Left ventricle myocardium inferior (tissue), 1 donor: Measurements from ENCODE around the gene TRAM2. TPM values are rescaled to one million over a fixed set of nuclear protein-coding genes. Genes with fewer than 3 reads are reported as not detected.
A peak's percentile ranks its signal among the peaks of the same experiment; 100 is the strongest.

ENCODE experiments used
- DNase-seq: peaks from one replicate; pipeline ENCODE4 v3.0.0-alpha.2; 2020
- H3K27ac ChIP-seq: fragments of 200-600 bp; replicated peaks from 2 replicates; pipeline ENCODE4 v1.8.0; 2021
- H3K27me3 ChIP-seq: fragments of 200-600 bp; 2 replicates; pipeline ENCODE4 v1.8.0; 2021; ENCODE audit warnings: low read depth
- H3K36me3 ChIP-seq: fragments of 200-600 bp; 2 replicates; pipeline ENCODE4 v1.8.0; 2021
- H3K4me1 ChIP-seq: fragments of 200-600 bp; 2 replicates; pipeline ENCODE4 v1.8.0; 2021
- H3K4me3 ChIP-seq: fragments of 200-600 bp; 2 replicates; pipeline ENCODE4 v1.8.0; 2021; ENCODE audit warnings: mild to moderate bottlenecking, moderate library complexity
- H3K9me3 ChIP-seq: fragments of 200-600 bp; replicated peaks from 2 replicates; pipeline ENCODE4 v1.8.0; 2021
- CTCF ChIP-seq: fragments of 200-600 bp; IDR thresholded peaks from 2 replicates; pipeline ENCODE4 v1.8.0; 2021; ENCODE audit warnings: antibody characterized with exemption, mild to moderate bottlenecking, borderline replicate concordance
- intact Hi-C: fragments of 100-400 bp; cut with micrococcal nuclease; formaldehyde crosslinking; loops from one replicate; pipeline ENCODE4 v1.11.0; 2022
- total RNA-seq: library from RNA; stranded (reverse); fragmentation: NEBNext Ultra II Directional; extraction: Animal tissue kit (Norgen Biotek cat#: 25700); gene quantifications from one replicate; pipeline ENCODE4 v1.2.1, GENCODE V29; 2021
- donor health status: DM: no; HTN: yes; CAD: no; lungs with severe emphysema.

TRAM2 gene
- total RNA-seq, 1 donor from 2014 or later = 11.0 TPM

GRCh38 chr6:52522655-52523054, 54.2 kb downstream of the TRAM2 start:
- Histone ChIP-seq H3K27me3 (no peaks in the 10 kb centered on the region), H3K4me3 (no peak overlapping the region), H3K36me3 (no peaks in the 10 kb centered on the region), H3K9me3 (no peaks in the 10 kb centered on the region), H3K27ac (peak overlapping the region; percentile 47), H3K4me1 (peaks cover 56% of the 10 kb centered on the region)
- DNase-seq = no peak
- no peak for TF ChIP-seq CTCF
- intact Hi-C loops = no loop called here

- no peak for TF ChIP-seq CTCF
- intact Hi-C loops = no loop called here
- H3K4me1 ChIP-seq = peaks cover 61% of the 10 kb centered on the region
Measured at GRCh38 chr6:52522151-52522626, 54.7 kb downstream of the TRAM2 start.

GRCh38 chr6:52519618-52520017, 57.2 kb downstream of the TRAM2 start:
- intact Hi-C loops = loop anchor here (10.0 kb wide), 1 partner anchor 55 kb away; the partner anchor contains the start of gene TRAM2
- H3K4me1 ChIP-seq = peaks cover 84% of the 10 kb centered on the region
- no peak for DNase-seq
- peaks cover 13% of the 10 kb centered on the region for H3K36me3 ChIP-seq
- no peaks in the 10 kb centered on the region for H3K9me3 ChIP-seq
- H3K27ac ChIP-seq = no peak overlapping the region
- no peak for TF ChIP-seq CTCF
- no peak overlapping the region for H3K4me3 ChIP-seq
- H3K27me3 ChIP-seq = no peaks in the 10 kb centered on the region

More at GRCh38 chr6:52522151-52522626, 54.7 kb downstream of the TRAM2 start:
- no peaks in the 10 kb centered on the region for H3K9me3 ChIP-seq
- peak overlapping the region; percentile 47 for H3K27ac ChIP-seq
- no peaks in the 10 kb centered on the region for H3K27me3 ChIP-seq
- no peaks in the 10 kb centered on the region for H3K36me3 ChIP-seq
- H3K4me3 ChIP-seq = no peak overlapping the region
- peak; percentile 61 for DNase-seq

- DNase-seq = no peak
- no peak for TF ChIP-seq CTCF
- peak overlapping the region; percentile 26 for H3K4me3 ChIP-seq
- H3K4me1 ChIP-seq = peaks cover 90% of the 10 kb centered on the region
- H3K36me3 ChIP-seq = peaks cover 15% of the 10 kb centered on the region
- no peaks in the 10 kb centered on the region for H3K27me3 ChIP-seq
- peak overlapping the region; percentile 92 for H3K27ac ChIP-seq
- intact Hi-C loops = loop anchor here (10.0 kb wide), 1 partner anchor 56 kb away; the partner anchor contains the start of gene TRAM2
- H3K9me3 ChIP-seq = no peaks in the 10 kb centered on the region
Measured at GRCh38 chr6:52518279-52518945, 58.4 kb downstream of the TRAM2 start.

- Histone ChIP-seq H3K27me3 (no peaks in the 10 kb centered on the region), H3K4me3 (peak overlapping the region; percentile 26), H3K36me3 (peaks cover 15% of the 10 kb centered on the region), H3K9me3 (no peaks in the 10 kb centered on the region), H3K27ac (peak overlapping the region; percentile 92), H3K4me1 (peaks cover 90% of the 10 kb centered on the region)
- peak; percentile 86 for DNase-seq
- no peak for TF ChIP-seq CTCF
- intact Hi-C loops = loop anchor here (10.0 kb wide), 1 partner anchor 57 kb away; the partner anchor contains the start of gene TRAM2
Measured at GRCh38 chr6:52517502-52518278, 59.2 kb downstream of the TRAM2 start.
